GM10266 (cell line): Measurements from ENCODE around the gene AKR7A3.
"Not testable (repeated sequence)": the region's sequence is repeated elsewhere in the genome, so short reads cannot be mapped to it uniquely, and the experiment has no call there.

Experiments
- DNase-seq: peaks from one replicate; pipeline ENCODE4 v3.0.0; 2012; ENCODE audit errors: extremely low spot score
- TF ChIP-seq, protein P1 (sequence below): IDR thresholded peaks from 2 replicates; pipeline ENCODE4 v1.5.1; 2012; ENCODE audit warnings: mild to moderate bottlenecking, low read depth; ENCODE audit not compliant: control insufficient read depth, insufficient read depth; ENCODE audit errors: missing control alignments

Gene AKR7A3

DNA sequence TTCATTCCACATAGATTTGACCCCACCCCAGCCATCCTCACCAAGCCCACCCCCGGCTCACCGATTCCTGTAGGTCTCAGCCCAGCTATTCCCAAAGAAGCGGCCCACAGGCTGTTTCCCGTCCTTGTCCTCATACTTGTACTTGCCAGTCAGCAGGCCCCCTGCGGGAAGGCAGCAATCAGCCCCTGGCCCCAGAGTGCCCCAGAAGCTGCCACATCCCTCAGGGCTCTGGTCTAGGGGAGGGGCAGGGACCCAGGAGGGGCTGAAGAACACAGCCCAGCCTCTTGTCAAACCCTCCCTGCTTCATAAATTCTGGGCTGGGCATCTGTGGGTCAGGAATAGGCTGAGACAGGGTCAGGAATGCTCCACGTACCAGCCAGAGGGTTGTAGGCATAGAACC lies 18.4 kb upstream of the AKR7A3 start:
- TF ChIP-seq, protein P1, sequence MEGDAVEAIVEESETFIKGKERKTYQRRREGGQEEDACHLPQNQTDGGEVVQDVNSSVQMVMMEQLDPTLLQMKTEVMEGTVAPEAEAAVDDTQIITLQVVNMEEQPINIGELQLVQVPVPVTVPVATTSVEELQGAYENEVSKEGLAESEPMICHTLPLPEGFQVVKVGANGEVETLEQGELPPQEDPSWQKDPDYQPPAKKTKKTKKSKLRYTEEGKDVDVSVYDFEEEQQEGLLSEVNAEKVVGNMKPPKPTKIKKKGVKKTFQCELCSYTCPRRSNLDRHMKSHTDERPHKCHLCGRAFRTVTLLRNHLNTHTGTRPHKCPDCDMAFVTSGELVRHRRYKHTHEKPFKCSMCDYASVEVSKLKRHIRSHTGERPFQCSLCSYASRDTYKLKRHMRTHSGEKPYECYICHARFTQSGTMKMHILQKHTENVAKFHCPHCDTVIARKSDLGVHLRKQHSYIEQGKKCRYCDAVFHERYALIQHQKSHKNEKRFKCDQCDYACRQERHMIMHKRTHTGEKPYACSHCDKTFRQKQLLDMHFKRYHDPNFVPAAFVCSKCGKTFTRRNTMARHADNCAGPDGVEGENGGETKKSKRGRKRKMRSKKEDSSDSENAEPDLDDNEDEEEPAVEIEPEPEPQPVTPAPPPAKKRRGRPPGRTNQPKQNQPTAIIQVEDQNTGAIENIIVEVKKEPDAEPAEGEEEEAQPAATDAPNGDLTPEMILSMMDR, result no peak

DNA sequence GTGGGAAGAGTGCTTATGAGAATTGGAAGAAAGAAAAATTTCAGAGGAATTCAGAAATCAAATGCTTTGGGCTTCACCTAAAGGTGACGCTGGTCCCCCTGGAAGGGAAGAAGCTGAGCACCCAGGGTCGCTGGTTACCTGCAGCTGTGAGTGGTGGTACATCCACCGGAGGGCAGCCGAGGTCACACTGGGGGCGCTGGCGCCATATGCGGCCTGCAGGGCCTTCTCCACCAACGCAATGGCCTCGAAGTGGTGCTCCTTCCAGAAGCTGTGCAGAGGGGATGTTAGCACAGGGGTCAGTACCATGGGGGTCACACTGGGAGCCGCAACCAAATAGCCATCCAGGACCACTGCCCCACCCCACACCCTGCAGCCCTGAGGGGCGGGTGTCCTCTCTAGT lies 17.3 kb upstream of the AKR7A3 start:
- no peak for DNase-seq
- TF ChIP-seq, protein P1, result no peak

More for the DNA sequence above, 18.4 kb upstream of the AKR7A3 start:
- no peak for DNase-seq

DNA sequence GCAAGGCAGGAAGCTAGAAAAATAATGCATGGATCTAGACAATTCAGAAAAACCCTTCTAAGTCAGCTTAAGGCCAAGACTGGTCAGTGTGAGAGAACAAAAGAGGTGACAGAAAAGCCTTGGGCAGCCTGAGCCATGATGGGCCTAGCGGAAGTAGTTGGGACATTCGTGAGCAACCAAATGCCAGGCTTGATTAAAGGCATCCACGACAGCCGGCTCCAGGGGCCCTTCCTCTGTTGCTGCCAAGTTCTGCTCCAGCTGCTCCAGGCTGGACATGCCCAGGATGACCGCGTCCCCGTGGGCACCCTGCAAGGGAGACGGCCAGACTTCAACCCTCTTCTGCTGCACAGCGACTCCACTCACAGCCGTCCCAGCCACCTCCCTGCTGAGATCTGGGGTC lies 15.5 kb upstream of the AKR7A3 start:
- not testable (repeated sequence) for DNase-seq

DNA sequence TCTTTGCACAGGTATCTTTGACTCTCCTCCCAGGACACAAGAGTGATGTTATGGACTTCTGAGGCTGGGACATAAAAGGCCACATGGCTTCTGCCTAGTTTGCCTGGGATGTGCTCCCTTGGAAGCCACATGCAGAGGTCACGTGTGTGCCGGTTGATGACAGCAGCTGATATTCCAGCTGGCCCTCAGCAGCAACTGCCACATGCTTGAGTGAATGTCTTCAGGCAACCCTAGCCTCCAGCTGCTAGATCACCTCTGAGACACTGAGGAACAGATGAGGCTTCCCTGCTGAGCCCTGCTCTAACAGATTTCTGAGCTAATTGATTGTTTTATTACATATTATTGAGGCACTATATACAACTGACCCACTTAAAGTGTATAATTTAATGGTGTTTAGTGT lies 11.6 kb upstream of the AKR7A3 start:
- TF ChIP-seq, protein P1, result no peak
- DNase-seq, result no peak

DNA sequence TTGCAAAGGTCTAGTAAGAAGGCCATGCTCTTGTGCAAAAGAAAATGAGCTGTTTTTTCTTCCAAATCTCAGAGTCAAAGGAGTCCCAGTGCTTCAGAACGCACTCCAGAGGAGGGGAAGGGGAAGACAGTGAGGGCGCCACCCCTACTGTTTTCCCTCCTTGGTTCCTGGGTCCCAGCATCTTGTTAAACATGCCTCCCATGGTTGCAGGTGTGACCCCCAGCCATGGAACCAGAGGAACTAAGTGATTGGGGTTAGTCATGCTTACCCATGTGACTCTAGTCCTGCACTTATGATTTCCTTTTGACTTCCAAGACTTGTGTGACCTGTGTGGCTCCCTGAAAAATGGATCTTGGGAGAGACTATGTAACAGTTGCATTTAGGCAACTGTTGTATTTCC lies 6.1 kb upstream of the AKR7A3 start:
- TF ChIP-seq, protein P1, result no peak
- no peak for DNase-seq

DNA sequence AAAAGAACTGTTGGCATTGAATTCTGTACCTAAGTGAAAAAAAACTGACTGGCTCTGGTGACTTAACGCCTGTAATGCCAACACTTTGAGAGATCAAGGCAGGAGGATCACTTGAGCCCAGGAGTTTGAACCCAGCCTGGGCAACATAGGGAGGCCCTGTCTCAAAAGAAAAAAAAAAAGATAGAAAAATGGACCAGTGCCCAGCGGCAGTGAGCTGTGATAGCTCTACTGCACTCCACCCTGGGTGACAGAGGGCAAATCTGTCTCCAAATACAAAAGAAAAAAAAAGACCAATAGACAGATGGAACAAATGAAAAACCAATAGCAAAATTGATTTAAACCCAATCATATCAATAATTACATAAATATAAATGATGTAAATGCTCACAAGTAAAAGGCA lies 674 bp upstream of the AKR7A3 start:
- no peak for DNase-seq
- TF ChIP-seq, protein P1, result no peak

DNA sequence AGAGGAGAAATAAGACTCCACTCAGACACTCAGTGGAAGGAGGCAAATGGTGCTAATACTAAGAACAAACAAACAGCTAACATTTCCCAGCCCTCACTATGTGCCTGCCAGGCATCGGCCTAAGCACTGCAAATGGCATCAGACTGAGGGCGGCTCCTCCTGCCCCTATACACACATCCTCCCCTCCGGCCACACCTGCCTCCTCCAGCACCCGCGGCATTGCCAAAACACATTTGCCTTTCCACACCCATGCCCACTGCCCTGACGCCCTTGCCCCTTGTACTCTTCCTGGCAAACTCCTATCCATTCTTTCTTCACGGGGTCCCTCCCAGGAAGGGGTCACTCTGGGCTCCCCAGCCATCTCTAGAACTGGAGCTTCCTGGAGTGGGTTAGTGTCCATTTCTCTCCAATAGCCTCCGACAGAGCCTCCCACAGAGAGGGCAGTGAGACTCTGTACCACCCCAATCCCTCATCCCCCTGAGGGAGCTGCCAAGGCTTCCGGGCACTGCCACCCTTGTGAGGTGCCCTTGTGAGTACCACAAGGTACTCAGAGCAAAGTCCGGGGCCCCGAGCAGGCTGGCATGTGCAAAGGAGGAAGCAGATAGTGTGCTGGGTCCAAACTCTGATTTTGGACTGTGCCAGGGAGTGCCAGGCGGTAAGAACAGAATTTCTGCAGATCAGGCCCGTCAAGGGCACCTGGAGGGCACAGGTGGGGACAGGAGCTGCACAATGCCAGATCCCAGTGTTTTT lies 959 bp downstream of the AKR7A3 start:
- TF ChIP-seq, protein P1, result no peak
- DNase-seq, result no peak

DNA sequence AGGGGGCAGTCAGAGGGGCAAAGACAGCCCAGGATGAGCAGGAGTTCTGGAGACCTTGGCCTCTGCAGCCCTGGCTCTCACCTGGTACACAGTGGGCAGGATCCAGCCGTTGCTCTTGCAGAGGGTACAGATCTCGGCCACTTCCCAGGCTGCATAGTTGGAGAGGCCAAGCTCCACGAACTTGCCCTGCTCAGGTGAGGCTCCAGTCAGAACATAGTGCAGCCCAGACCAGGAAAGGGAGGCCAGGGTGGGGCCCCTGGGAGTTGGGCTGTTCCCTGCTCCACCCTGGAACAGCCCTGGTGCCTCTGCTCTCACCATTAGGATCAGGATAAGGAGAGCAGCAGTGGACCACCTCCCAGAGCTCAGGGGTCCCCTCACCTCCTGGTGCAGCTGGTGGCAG lies 2.8 kb downstream of the AKR7A3 start:
- DNase-seq, result not testable (repeated sequence)

DNA sequence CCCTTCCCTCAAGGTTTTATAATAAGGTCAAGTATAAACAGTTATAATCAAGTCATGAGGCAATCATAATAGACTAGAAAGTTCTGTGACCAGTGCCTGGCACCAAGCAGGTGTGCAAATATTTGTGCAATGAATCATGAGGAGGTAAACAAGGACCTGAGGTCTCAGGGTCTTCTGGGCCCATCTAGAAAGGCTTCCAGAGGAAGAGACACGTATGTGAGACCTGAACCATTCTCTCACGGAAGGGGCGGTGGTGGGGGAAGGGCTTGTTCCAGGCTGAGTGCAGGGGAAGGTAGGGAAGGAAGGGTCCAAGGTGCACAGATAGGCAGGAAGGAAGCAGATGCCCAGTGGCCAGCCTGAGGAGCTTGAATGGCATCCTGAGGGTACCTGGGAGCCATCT lies 3.2 kb downstream of the AKR7A3 start:
- DNase-seq, result not testable (repeated sequence)
